Prostate gland (tissue), 2 donors: ENCODE results near the gene MAIP1.

Experiments used
- POLR2A ChIP-seq: fragments of 450-650 bp; IDR thresholded peaks from one replicate; pipeline ENCODE4 v1.6.1; 2016; ENCODE audit warnings: antibody characterized with exemption, mild to moderate bottlenecking
- TF ChIP-seq, protein P1 (sequence below), 4 experiments: fragments of 200-600 bp in 2 of 4; fragments of 450-650 bp in 2 of 4; sonication (generic) in 2 of 4; IDR thresholded peaks; 1 replicate in 3 of 4; 2 replicates in 1 of 4; pipeline ENCODE4 v1.5.1; 2016 to 2019; ENCODE audit warnings: antibody characterized with exemption in 4 of 4, mild to moderate bottlenecking in 2 of 4, moderate library complexity in 2 of 4

DNA sequence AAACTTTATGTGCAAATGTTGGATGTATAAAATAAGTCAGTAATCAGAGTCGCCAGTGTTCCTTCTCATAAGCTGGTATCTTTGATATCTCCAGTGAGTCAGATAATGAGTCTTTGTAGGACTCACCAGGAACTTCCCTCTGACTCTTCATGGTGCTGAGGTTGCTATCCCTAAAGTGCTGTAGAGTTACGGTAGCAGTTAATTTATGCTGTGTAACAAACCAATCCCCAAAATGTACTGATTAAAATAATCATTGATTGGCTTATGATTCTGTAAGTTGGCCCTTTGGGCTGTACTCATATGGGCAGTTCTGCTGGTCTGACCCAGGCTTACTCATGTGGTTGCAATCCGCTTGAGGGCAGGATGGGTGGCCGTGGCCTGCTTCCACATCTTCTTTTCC lies 43.8 kb downstream of the MAIP1 start:
- TF ChIP-seq POLR2A = no peak
- TF ChIP-seq, protein P1, sequence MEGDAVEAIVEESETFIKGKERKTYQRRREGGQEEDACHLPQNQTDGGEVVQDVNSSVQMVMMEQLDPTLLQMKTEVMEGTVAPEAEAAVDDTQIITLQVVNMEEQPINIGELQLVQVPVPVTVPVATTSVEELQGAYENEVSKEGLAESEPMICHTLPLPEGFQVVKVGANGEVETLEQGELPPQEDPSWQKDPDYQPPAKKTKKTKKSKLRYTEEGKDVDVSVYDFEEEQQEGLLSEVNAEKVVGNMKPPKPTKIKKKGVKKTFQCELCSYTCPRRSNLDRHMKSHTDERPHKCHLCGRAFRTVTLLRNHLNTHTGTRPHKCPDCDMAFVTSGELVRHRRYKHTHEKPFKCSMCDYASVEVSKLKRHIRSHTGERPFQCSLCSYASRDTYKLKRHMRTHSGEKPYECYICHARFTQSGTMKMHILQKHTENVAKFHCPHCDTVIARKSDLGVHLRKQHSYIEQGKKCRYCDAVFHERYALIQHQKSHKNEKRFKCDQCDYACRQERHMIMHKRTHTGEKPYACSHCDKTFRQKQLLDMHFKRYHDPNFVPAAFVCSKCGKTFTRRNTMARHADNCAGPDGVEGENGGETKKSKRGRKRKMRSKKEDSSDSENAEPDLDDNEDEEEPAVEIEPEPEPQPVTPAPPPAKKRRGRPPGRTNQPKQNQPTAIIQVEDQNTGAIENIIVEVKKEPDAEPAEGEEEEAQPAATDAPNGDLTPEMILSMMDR (IDR thresholded peaks at IDR 0.05) = no peak
